ENCODE measurements around the gene TPMT. TPM values are rescaled to one million over a fixed set of nuclear protein-coding genes. Genes with fewer than 3 reads are reported as not detected.
"Not testable (repeated sequence)": the region's sequence is repeated elsewhere in the genome, so short reads cannot be mapped to it uniquely, and the experiment has no call there.

TPMT gene
- 5.9 TPM for total RNA-seq

DNA sequence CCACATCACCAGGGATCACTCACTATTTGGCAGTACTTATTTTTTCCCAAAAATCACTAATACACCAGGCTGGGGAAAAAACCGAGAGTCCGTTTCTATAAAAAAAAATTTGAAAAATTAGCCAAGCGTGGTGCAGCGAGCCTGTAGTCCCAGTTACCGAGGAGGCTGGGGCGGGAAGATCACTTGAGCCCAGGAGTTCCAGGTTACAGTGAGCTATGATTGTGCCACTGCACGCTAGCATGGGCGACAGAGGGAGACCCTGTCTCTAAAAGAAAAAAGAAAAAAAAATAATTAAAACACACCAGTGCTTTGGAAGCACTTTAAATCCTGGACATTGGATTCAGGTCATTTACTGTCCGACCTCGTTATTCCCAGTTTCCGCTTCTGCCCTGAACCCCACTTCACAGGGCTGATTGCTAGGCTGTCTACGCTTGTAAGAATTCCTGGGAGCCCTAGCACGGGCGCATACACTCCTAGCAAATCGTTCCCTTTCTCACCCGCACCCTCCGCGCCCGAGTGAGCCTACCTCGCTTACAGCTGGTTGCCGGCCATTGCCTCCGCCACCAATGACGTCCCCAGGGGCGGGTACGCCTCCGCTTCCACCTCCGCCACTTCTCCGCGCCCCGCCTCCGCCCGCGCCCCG lies at the start of gene TPMT:
Gene TPMT (minus strand): TSS at position 571 of the 643 bp plus-strand sequence. CDS start 5,950 bp downstream, outside the sequence.
- DNase-seq: no peak

DNA sequence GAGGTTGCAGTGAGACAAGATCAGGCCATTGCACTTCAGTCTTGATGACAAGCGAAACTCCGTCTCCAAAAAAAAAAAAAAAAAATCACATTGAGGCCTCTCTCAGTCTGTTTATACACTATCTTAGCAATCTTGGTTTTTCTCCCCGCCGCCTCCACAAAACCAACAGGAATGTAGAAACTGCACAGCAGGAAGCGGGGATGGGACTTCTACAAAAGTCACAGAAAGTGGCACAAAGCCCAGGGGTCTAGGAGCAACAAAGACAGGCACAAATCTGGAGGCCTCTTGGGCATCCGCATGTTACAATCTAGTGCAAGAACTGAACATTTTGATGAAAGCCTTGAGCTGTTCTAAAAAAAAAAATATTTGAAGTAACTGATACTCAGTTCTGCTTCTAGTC lies 48.9 kb upstream of the TPMT start:
- DNase-seq: no peak

DNA sequence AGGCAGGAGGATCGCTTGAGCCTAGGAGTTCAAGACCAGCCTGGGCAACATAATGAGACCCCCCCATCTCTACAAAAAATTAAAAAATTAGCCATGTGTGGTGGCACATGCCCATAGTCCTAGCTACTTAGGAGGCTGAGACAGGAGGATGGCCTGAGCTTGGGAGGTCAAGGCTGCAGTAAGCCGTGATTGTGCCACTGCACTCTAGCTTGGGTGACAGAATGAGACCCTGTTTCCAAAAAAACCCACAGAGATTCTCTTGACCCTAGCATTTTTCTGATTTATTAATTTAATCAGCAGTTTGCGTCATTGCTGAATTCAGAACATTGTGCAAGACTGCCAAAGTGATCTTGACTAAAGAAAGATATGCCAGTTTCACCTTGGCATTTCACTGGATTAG lies 37.1 kb upstream of the TPMT start:
- DNase-seq: no peak

DNA sequence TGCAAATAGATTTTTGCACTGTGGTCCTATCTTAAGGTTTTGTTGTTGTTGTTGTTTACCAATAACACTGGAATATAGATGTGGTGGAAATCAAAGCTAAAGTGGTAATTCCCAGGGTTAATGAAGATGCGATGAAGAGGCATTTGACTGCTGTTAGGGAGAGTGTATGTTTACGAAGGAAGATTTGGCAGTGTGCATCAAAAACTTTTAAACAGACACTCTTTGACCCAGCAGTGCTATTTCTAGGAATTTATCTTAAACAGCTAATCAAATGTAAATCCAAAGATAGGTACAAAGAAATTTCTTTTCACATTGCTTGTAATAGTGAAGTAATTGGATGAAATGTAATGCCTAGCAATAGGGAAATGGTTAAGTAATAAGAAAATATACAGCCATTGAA lies 34.3 kb upstream of the TPMT start:
- DNase-seq: no peak

DNA sequence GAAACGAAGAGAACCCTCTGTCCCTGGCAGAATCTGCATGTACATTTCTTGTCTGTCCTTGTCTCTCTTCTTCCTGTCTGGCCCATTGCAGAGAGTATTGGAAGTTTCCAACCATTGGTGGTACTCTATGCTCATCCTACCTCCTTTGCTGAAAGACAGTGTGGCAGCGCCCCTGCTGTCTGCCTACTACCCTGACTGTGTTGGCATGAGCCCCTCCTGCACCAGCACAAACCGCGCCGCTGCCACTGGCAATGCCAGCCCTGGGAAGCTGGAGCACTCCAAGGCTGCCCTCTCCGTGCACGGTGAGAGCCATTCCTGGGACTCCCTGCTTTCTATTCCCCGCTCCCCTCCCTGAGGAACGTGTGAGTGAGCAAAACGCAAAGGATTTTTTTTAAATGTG lies 32.8 kb upstream of the TPMT start:
- no peak for DNase-seq

DNA sequence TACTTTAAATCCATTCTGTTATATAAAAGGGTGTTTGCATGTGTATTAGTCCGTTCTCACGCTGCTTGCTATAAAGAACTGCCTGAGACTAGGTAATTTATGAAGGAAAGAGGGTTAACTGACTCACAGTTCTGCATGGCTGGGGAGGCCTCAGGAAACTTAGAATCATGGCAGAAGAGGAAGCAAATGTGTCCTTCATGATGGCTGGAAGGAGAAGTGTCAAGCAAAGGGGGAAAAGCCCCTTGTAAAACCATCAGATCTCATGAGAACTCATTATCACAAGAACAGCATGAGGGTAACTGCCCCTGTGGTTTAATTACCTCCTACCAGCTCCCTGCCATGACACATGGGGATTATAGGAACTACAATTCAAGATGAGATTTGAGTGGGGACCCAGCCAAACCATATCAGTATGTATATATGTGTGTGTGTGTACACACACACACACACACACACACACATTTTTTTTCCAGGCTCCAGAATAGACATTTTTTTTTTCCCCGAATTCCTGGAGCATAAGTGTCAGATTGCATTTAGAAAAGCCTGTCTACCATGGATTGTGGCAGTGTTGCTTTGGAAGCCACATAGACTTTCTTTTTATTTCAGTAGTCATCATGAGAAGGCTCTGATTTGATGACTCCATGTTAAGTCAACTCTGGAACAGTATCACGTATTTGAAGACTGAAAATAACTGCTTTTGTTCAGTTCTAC lies 31.8 kb upstream of the TPMT start:
- DNase-seq: no peak

DNA sequence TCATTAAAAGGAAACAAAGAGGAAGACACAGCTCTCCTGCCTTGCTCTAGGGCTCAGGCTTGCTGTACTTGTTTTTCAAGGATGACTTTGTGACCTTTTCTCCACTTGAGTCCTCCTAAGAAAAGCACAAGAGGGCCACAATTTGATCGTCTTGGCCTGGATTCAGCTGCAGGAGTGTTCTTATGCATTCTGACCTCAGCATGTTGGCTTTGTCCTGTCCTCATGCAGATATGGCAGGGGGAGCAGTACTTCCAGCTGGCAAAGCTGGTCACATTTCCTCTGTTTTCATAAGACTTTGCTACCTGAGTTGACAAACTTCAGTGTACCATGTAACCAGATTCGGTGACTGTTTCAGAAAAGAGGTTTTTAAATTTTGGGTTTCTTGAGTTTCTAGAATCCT lies 31.2 kb upstream of the TPMT start:
- no peak for DNase-seq

DNA sequence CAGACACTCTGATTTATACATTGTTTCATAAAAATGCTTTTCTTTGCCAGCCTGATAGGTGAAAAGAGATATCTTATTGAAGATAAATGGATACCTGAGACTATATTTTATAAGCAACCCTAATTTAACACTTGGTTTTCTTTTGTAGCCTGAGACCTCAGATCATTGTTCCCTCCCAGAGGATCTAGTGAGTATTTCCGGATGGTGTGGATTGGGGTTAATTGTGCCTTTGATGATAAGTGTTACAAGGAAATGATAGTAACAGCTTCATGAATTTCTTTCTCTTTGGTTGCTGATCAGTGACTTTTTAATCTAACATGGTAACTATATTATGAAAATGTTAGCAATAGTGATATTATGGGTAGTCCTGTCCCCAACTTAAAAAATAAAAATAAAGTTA lies 30.7 kb upstream of the TPMT start:
- no peak for DNase-seq

DNA sequence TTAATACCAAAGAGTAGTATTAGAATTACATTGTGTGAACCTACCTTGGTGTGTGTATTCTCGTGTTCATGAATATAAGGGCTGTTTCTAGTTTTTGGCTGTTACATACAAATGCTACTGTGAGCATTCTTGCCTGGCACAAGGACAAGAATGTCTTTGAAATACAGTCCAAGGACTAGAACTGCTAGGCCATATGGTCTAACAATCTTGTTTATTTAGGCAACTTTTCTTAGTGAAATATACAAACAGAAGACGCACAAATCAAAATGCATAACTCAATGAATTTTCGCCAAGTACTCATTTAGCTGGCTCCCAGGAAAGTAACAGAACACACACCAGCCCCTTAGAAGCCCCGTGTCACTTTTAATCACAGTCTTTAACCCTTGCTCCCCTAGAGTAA lies 28.9 kb upstream of the TPMT start:
- DNase-seq: no peak

DNA sequence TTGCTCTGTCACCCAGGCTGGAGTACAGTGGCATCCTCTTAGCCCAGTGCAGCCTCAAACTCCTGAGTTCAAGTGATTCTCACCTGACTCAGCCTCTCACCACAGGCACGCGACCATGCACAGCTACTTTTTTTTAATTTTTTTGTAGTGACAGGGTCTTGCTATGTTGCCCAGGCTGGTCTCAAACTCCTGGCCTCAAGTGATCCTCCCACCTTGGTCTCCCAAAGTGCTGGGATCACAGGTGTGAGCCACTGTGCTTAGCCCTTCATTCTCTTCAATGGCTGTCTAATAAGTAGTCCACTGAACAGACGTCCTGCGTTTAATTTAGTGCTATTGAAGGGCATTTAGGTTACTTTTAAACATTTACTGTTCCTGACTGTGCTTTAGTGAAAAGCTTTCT lies 27.7 kb upstream of the TPMT start:
- no peak for DNase-seq

DNA sequence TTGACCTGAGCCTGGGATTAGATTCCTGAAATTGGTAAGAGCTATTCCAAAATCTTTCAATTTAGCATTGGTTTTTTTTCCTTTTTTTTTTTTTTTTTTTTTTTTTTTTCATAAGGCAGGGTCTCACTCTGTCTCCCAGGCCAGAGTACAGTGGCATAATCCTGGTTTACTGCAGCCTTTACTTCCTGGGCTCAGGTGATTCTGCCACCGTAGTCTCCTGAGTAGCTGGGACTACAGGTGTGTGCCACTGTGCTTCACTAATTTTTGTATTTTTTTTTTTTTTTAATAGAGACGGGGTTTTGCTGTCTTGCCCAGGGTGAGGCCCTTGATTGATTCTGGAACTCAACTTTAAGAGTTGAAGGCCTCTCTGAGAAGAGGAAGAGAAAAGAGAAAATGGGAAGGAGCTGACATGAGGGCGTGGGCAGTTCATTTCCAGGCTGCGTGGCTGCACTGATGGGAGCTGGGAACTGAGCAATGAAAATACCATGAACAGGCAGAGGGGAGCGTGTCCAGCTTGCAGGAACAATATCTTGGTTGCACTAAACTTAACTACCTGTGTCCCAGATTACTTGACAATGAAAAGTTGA lies 25.0 kb upstream of the TPMT start:
- DNase-seq: no peak

DNA sequence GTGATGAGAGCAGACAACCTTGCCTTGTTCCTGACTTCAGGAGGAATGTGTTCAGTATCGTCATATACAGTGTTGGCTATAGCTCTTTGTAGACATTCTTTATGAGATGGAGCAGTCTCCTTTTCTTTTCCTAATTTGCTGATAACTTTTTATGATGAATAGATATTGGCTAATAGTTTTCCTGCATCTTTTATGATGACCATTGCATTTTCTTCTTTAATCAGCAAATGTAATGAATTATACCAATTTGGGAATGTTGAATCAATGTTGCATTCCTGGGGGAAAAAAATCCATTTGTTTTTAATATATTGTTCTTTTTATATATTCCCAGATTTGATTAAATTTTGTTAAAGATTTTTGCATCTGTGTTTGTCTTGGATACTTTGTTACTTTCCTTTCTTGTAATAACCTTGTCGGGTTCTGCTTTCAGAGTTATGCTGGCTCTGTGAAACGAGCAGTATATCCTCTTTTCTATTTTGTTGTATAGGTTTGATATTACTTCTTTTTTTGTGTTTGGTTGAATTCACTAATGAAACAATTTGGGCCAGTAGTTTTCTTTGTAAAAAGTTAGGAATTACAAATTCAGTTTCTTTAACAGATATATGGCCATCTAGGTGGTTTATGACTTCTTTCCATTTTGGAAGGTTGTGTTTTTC lies 24.2 kb upstream of the TPMT start:
- no peak for DNase-seq

DNA sequence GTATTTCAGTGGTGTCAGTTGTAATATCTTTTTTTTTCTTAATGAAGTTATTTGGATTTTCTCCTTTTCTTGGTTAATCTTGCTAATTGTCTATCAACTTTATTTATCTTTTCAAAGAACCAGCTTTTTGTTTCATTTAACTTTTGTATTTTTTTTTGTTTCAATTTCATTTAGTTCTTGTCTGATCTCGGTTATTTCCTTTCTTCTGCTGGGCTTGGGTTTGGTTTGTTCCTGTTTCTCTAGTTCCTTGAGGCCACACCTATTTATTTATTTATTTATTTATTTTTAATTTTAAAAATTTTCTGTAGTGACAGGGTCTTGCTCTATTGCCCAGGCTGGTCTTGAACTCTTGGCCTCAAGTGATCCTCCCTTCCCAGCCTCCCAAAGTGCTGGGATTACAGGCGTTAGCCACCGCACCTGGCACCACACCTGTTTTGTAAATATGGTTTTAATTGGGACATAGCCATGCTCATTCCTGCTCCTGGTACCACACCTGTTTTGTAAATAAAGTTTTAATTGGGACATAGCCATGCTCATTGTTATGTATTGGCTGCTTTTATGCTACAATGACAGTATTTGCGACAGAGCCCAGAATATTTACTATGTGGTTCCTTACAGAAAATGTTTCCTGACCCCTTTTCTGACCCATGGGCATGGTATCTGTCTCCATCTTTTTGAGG lies 22.5 kb upstream of the TPMT start:
- no peak for DNase-seq

DNA sequence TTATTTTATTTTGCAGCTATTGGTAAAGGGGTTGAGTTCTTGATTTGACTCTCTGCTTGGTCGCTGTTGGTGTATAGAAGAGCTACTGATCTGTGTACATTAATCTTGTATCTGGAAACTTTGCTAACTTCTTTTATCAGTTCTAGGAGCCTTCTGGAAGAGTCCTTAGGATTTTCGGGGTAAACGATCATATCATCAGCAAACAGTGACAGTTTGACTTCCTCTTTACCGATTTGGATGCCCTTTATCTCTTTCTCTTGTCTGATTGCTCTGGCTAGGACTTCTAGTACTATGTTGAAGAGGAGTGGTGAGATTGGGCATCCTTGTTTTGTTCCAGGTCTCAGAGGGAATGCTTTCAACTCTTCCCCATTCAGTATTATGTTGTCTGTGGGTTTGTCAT lies 21.3 kb upstream of the TPMT start:
- not testable (repeated sequence) for DNase-seq

DNA sequence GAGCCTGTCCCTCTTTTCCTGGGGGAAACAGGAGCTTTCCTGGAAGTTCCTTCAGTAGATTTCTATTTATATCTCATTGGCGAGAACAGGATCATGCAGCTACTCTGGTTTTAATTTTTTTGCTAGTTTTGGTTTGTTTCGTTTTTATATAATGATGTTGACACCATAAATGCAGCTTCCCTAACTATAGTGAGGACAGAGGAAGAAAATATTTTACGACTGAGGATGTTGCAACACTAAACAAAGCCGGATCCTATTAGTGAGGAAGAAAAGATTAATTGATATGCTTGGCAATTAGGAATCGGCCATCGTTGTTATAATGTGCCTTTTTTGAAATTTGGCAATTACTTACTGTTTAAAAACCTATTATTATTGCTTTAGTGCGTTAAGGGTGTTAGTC lies 17.0 kb upstream of the TPMT start:
- DNase-seq: no peak

DNA sequence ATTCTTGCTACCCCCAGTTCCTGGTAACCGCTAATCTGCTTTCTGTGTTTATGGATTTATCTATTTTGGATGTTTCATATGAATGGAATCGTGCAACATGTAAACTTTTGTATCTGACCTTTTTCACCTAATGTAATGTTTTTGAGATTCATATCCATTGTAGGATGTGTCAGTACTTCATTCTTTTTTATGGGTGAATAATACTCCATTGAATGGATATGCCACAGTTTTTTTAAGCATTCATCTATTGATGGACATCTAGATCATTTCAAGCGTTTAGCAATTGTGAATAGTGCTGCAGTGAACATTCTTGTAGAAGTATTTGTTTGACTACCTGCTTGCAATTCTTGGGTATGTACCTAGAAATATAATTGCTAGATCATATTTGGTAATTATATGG lies 13.4 kb upstream of the TPMT start:
- no peak for DNase-seq

DNA sequence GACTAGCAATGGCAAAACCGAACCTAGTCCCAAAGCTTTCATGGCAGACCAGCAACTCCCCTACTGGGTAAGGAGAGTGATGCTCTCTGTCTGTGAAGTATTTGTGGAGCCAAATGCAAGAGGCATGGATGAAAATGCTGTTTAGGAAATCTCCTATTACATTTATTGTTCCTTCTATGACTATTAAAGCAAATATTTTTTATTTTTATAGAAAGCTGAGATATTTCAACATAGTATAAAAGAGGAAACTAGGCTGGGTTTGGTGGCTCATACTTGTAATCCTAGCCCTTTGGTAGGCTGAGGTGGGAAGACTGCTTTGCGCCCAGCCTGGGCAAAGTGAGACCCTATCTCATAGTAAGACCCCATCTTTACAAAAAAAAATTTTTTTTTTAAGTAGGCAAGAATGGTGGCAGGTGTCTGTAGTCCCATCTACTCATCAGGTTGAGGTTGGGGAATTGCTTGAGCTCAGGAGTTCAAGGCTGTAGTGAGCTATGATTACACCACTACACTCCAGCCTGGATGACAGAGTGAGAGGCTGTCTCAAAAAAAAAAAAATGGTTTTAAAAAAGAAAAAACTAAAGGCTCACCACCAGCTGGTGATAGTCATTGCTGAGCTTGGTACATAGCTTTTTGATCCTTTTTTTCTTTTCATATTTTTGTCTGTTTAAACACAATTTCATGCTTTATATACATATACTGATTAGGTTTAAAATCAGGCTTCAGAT lies 11.6 kb upstream of the TPMT start:
- DNase-seq: no peak

DNA sequence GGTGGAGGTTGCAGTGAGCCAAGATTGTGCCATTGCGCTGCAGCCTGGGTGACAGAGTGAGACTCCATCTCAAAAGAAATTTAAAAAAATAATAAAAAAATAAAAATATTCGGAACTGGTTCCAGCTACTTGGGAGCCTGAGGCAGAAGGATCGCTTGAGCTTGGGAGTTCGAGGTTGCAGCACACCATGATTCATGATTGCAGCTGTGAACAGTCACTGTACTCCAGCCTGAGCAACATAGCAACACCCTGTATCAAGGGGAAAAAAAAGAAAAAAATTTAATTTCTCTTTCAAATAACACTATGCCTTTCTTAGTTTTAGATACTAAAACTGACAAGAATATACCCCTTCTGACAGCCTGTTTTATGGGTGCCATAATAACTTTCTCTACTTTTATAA lies 10.9 kb upstream of the TPMT start:
- DNase-seq: no peak

DNA sequence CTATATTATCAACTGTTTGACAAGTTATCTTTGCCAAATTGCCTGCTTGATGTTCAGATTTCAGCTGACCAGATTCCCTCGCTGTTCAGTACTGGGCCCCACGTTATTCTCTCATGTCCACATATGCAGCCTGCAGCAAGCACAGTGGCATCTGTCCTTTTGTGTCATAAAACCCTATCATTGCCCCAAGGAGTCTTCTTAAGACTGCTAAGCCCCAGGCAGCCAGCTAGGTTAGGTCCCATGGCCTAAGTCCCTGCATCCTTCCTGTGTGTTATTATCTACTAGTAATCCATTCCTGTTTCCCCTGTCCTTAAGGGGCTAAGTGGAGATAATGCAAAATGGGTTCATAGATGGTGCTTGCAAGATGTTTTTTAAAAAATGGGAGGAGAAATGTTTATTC lies 7.5 kb upstream of the TPMT start:
- no peak for DNase-seq

DNA sequence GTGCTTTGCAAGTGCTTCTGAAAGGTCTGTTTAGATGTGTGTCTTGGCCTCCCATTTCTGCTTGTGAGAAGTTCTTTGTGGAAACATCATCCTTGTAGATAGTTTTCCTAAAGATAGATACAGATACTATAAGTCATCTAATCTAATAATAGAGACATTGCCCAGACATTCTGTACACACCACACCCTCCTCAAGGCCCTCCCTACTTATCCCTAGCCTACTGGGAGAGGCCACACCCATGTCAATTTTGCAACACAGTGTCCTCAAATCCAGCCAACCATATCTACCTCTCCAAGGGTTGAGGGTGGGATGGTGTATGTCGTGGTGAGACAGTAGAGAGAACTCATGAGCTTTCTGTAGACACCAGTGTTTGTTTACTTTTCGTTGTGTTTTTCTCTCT lies 6.6 kb upstream of the TPMT start:
- no peak for DNase-seq

DNA sequence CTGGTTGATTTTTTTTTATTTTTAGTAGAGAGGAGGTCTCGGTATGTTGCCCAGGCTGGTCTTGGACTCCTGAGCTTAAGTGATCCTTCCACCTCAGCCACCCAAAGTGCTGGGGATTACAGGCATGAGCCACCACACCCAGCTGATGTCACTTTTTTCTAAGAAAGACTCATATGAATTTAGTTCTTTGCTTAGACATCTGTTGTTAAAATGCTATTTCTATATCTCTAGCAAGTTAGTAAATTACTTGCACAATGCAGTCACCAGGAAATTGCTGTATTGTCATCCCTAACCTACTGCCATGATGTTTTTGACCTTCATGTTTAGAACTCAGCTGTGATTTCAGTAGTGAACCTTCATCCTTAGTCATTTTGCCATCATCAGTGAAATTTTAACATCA lies 6.0 kb upstream of the TPMT start:
- no peak for DNase-seq

DNA sequence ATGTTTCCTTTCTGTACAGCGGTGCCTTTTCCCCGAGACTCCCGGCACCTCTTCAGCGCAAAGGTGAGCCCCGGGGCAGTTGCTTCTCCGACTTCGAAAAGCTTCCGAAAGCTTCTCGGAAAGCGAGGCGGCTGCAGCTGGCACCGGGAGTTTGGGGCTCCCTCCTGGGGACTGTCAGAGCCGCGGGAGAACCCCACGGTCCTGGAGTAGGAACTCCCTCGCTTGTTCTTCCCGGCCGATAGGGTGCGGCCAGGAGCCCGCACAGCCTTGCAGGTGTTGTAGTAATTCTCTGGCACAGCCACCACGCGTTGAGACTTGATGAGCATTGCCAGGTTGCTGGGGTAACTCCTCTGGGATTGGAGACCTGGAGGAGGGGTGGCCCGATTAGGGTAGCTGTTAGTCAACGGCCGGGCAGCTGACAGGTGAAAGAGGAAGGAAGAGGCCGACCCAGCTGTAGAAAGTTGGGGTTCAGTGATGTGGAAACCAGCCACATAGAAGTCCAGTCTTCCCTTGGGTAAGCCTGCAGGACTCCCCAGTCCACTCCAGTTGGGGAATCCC lies 1.1 kb upstream of the TPMT start:
- DNase-seq: no peak
